ENCODE measurements around the gene BMPR2. TPM values are rescaled to one million over a fixed set of nuclear protein-coding genes. Genes with fewer than 3 reads are reported as not detected.

Gene BMPR2
- polyA plus RNA-seq, 3 donors from 2014 or later: 1.4 to 5.4 (median 2.8) TPM

Other genes starting within 250 kb of the BMPR2 start
- gene SUMO1, start 137.7 kb upstream of the BMPR2 start, polyA plus RNA-seq: 100 to 1,000 TPM; 165 to 253 (median 188) TPM
- 10 to 100 TPM; 42.6 to 54.7 (median 46.6) TPM for gene NOP58, start 110.6 kb upstream of the BMPR2 start, polyA plus RNA-seq